Stimulated activated naive CD8-positive, alpha-beta T cell treated with anti-CD3 and anti-CD28 coated beads, Interleukin-15, Interleukin-2, amounts not matched to agents 100 U/mL and 50 U/mL, for 24 hours (primary cell): ENCODE data around the gene SORBS1.

Experiments used
- ATAC-seq: fragments of 150-1000 bp; cut with Tn5 transposase; one replicate; pipeline ENCODE4 v1.10.0; 2021
- DNase-seq: peaks from one replicate; pipeline ENCODE4 v3.0.0; 2021

SORBS1 gene

GRCh38 chr10:95266674-95267095 lies 294.5 kb downstream of the SORBS1 start:
- ATAC-seq: peak; percentile 49
- no peak for DNase-seq

GRCh38 chr10:95265572-95265971 lies 295.6 kb downstream of the SORBS1 start:
- DNase-seq (no peak), ATAC-seq (no peak)

- DNase-seq (no peak), ATAC-seq (no peak)
These were observed 296.7 kb downstream of the SORBS1 start for GRCh38 chr10:95264227-95265051.

GRCh38 chr10:95263864-95264226 lies 297.3 kb downstream of the SORBS1 start:
- DNase-seq (no peak), ATAC-seq (no peak)

GRCh38 chr10:95262763-95263518 lies 298.2 kb downstream of the SORBS1 start:
- DNase-seq: no peak
- ATAC-seq: no peak

- DNase-seq (no peak), ATAC-seq (no peak)
These were observed 299.2 kb downstream of the SORBS1 start for GRCh38 chr10:95261926-95262325.
